GM12891 (cell line): ENCODE data around the gene KCNG2.

Source experiments
- DNase-seq: peaks from one replicate; pipeline ENCODE4 v3.0.0; 2011; ENCODE audit warnings: low spot score; ENCODE audit not compliant: insufficient read length
- FAIRE-seq: peaks from 2 replicates; lab custom pipeline; 2011; peaks lifted over from hg19 to GRCh38; lab: Jason Lieb, UNC
- PAX5 ChIP-seq: IDR thresholded peaks from 2 replicates; pipeline ENCODE4 v1.6.1; 2011; ENCODE audit warnings: low read length, moderate library complexity, mild to moderate bottlenecking; ENCODE audit not compliant: insufficient read depth, severe bottlenecking
- POLR2A ChIP-seq: IDR thresholded peaks from 2 replicates; pipeline ENCODE4 v1.6.1; 2011; ENCODE audit warnings: low read depth, low read length, control low read depth
- POLR2AphosphoS5 ChIP-seq: IDR thresholded peaks from 2 replicates; pipeline ENCODE4 v1.6.1; 2011; ENCODE audit warnings: low read depth, low read length, control low read depth
- POU2F2 ChIP-seq: IDR thresholded peaks from 2 replicates; pipeline ENCODE4 v1.6.1; 2011; ENCODE audit warnings: low read depth, mild to moderate bottlenecking, control low read depth, low read length, moderate library complexity
- SPI1 ChIP-seq: IDR thresholded peaks from 2 replicates; pipeline ENCODE4 v1.6.1; 2011; ENCODE audit warnings: low read depth, low read length, control low read depth
- TAF1 ChIP-seq: IDR thresholded peaks from 2 replicates; pipeline ENCODE4 v1.6.1; 2011; ENCODE audit warnings: low read depth, low read length, control low read depth

Gene KCNG2

DNA sequence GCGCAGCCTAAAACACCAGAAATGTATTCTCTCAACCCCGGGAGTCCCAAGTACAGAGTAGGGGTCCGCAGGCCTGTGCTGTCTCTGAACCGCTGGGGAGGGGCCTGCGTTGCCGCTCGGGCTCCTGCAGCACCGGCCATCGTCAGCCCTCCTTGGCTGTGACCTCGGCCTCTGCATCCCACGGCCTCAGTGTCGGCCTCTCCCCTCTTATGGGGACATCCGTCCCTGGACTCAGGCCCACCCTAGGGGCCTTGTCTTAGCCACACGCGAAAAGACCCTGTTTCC is 50.5 kb downstream of the KCNG2 start:
- no peak for DNase-seq
- TF ChIP-seq SPI1 (no peak), TAF1 (no peak), POU2F2 (no peak), PAX5 (no peak)
- no peak for FAIRE-seq

GRCh38 chr18:79848579-79849327 is 51.0 kb downstream of the KCNG2 start:
- no peak for TF ChIP-seq POLR2AphosphoS5
- TF ChIP-seq PAX5 = no peak
- no peak for TF ChIP-seq POLR2A
- TF ChIP-seq SPI1 = no peak
- TF ChIP-seq TAF1 = no peak
- TF ChIP-seq POU2F2 = no peak
- no peak for DNase-seq
- FAIRE-seq = no peak

GRCh38 chr18:79849328-79850207 is 51.8 kb downstream of the KCNG2 start:
- DNase-seq = no peak
- TF ChIP-seq POU2F2 (no peak), TAF1 (no peak), POLR2A (no peak), POLR2AphosphoS5 (no peak), PAX5 (no peak), SPI1 (no peak)
- FAIRE-seq = no peak

DNA sequence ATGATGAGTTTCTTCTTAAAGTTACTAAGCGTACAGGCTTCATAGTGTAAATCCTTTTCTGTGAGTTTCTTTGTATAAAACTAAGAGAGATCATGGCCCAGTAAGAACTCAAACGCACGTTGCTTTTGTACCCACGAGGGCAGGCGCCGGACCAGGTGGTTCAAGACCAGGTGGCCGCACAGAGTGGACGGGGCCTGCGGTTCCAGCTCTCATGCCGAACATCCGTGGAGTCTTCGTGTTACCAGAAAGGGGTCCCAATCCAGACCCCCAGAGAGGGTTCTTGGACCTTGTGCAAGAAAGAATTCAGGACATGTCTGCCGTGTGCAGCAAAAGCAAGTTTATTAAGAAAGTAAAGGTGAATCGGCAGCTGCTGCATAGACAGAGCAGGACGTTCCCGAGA is 53.0 kb downstream of the KCNG2 start:
- FAIRE-seq (no peak), DNase-seq (no peak)
- TF ChIP-seq POLR2AphosphoS5 (no peak), PAX5 (no peak), POU2F2 (no peak), SPI1 (no peak), TAF1 (no peak), POLR2A (no peak)

- FAIRE-seq = peak; percentile 88
- no peak for DNase-seq
- TF ChIP-seq POLR2A (no peak), PAX5 (no peak), TAF1 (no peak), POLR2AphosphoS5 (no peak), SPI1 (no peak), POU2F2 (no peak)
Measured at GRCh38 chr18:79851489-79851888, 53.8 kb downstream of the KCNG2 start.

GRCh38 chr18:79851950-79852349 is 54.2 kb downstream of the KCNG2 start:
- TF ChIP-seq POLR2A (no peak), POU2F2 (no peak), POLR2AphosphoS5 (no peak), PAX5 (no peak), TAF1 (no peak), SPI1 (no peak)
- no peak for FAIRE-seq
- no peak for DNase-seq

DNA sequence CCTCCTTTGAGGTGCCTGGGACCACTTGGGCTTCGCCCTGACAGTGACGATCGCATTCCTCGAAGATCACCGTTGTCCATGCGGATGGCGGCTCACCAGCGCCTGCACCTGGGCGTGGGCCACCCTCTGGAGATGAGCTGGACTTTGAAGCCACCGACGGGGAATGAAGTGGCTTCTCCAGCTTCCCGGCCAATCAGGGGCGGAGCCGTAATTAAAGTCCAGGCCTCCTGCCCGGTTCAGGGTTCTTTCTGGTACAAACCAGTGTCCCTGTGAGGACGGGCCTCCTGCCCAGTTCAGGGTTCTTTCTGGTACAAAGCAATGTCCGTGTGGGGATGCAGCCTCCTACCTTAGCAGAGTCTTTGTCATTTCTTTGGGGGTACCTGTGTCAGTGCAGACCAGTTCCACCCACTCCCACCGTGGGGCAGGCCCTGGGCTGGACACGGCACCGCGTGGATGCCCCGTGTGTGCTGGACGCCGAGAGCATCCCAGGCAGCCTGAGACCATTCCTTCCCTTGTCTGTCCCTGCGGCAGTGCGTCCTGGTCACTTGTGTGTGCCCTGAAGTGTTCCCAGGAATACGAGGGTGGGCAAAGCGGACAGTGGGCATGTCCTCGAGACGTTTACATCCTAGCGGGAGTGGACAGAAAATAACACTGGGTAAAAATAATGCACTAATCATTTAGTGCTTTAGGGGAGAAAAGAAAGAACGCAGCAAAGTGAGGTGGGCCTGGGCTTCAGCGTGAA is 55.0 kb downstream of the KCNG2 start:
- TF ChIP-seq TAF1 = no peak
- TF ChIP-seq POLR2A = no peak
- no peak for TF ChIP-seq SPI1
- no peak for TF ChIP-seq POLR2AphosphoS5
- no peak for TF ChIP-seq POU2F2
- no peak for TF ChIP-seq PAX5
- no peak for DNase-seq
- no peak for FAIRE-seq

GRCh38 chr18:79853303-79853992 is 55.7 kb downstream of the KCNG2 start:
- no peak for FAIRE-seq
- TF ChIP-seq PAX5 (no peak), POU2F2 (no peak), POLR2AphosphoS5 (no peak), POLR2A (no peak), TAF1 (no peak), SPI1 (no peak)
- no peak for DNase-seq
